Naive thymus-derived CD8-positive, alpha-beta T cell (primary cell): Measurements from ENCODE around the gene HES2. TPM values are rescaled to one million over a fixed set of nuclear protein-coding genes. Genes with fewer than 3 reads are reported as not detected.
"Not testable (repeated sequence)": the region's sequence is repeated elsewhere in the genome, so short reads cannot be mapped to it uniquely, and the experiment has no call there.

Source experiments
- ATAC-seq, 2 donors: fragments of 150-1000 bp; cut with Tn5 transposase in 1 of 2; sonication (Bioruptor Pico), chemical (Tn5 transposase) in 1 of 2; 1 replicate in 1 of 2; 2 replicates in 1 of 2; pipeline ENCODE4 v1.10.0; 2021; ENCODE audit warnings: mild to moderate bottlenecking in 2 of 2, moderate library complexity in 2 of 2
- POLR2A ChIA-PET: fragments of 350-600 bp; sonication (Branson Sonifier 250); formaldehyde crosslinking; loops from one replicate; lab custom pipeline; 2021; ENCODE audit warnings: antibody characterized with exemption; lab: Charles Lee
- DNase-seq, 10 donors: peaks; one replicate each; pipeline versions ENCODE4 v3.0.0 to v3.0.0-alpha.2; 2020 to 2022
- H3K27ac Mint-ChIP-seq, 10 donors: one replicate each; pipeline ENCODE4 v1.8.0; 2020 to 2022; ENCODE audit warnings: mild to moderate bottlenecking in 10 of 10, mixed read lengths in 10 of 10, moderate library complexity in 4 of 10, inconsistent platforms in 1 of 10
- H3K27me3 Mint-ChIP-seq, 5 donors: one replicate each; pipeline ENCODE4 v1.8.0; 2021 to 2022; ENCODE audit warnings: mixed read lengths in 5 of 5
- H3K36me3 Mint-ChIP-seq, 3 donors: one replicate each; pipeline ENCODE4 v1.8.0; 2020 to 2022; ENCODE audit warnings: mixed read lengths in 3 of 3, mild to moderate bottlenecking in 2 of 3, inconsistent platforms in 1 of 3
- H3K4me1 Mint-ChIP-seq, 4 donors: one replicate each; pipeline ENCODE4 v1.8.0; 2021 to 2022; ENCODE audit warnings: mixed read lengths in 4 of 4
- H3K4me3 Mint-ChIP-seq, 10 donors: one replicate each; pipeline ENCODE4 v1.8.0; 2020 to 2022; ENCODE audit warnings: mild to moderate bottlenecking in 10 of 10, mixed read lengths in 10 of 10, moderate library complexity in 6 of 10, inconsistent platforms in 1 of 10
- H3K9me3 Mint-ChIP-seq, 9 donors: one replicate each; pipeline ENCODE4 v1.8.0; 2020 to 2022; ENCODE audit warnings: mixed read lengths in 9 of 9, mild to moderate bottlenecking in 3 of 9, inconsistent platforms in 1 of 9, moderate library complexity in 1 of 9
- polyA plus RNA-seq, 3 donors: library from polyadenylated mRNA; unstranded; fragments of 300-500 nt; fragmentation: Illumina TruSeq; gene quantifications; one replicate each; pipeline ENCODE4 v1.2.3, GENCODE V29; 2021
- total RNA-seq, 8 experiments: library from RNA in 2 of 8; stranded (reverse) in 2 of 8; gene quantifications; one replicate each; pipeline ENCODE4 v1.2.3 and lab custom pipeline; 2021 to 2026

Gene HES2
- total and polyA plus RNA-seq, 5 experiments from 2014 or later: not detected

DNA sequence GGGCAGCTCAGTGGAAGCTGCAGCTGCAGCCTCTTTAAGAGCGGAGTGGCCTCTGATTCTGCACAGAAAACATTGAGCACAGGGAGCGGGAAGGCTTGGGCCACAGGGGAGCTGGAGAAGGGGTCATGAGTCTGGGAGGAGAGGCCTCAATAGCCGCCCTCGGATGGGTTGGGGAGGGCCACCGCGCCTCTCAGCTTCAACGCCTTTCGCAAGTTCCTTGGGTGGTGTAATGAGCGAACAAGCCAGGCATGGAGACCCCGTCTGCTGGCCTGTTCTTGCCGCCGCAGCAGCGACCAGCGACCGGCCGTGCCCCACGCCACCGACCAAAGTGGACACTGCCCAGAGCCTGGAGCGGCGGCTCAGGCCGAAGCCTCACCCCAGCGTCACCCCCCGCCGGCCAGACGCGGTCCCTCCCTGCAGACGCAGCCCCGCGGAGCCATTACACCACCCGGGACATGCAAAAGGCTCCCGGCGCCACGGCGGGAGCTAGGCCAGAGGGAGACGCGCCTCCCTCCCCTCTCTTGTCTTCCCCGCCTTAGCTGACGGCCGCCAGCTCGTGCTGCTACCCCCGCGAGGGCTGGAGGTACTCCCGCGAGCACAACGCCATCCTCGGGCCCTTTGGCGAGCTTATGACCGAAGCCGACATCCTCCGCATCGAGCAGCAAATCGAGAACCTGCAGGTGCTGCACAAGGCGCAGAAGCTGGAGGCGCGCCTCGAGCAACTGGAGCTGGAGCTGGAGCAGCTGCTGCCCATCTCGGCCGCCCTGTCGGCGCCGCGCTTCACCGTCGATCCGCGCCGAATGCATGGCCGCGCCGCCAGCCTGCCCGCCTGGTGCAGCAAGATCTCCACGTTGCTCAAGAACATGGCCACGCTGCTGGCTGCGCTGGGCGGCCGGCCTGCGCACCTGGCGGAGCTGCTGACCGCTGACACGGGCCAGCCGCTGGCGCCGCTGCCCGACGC is 34.5 kb upstream of the HES2 start:
- DNase-seq, ATAC-seq, H3K9me3 Mint-ChIP-seq: not testable (repeated sequence)
- POLR2A ChIA-PET: interaction anchor here (0.6 to 3.2 kb wide), 7 partner anchors 9 to 279 kb away, joined by 3 to 25 read pairs (median 5); partner anchors contain the start of gene TNFRSF25
- H3K27ac Mint-ChIP-seq: peak overlapping the region in 1 of 10 donors; percentile 75
- H3K27me3 Mint-ChIP-seq: peaks cover 13 to 69% (median 38%) of the 10 kb centered on the region in 5 donors
- H3K4me1 Mint-ChIP-seq: peaks cover 18 to 34% (median 22%) of the 10 kb centered on the region in 4 donors
- peak overlapping the region in 5 of 10 donors; percentile 10 to 59 (median 27) for H3K4me3 Mint-ChIP-seq
- peaks cover 0 to 14% (median 0%) of the 10 kb centered on the region in 3 donors for H3K36me3 Mint-ChIP-seq

DNA sequence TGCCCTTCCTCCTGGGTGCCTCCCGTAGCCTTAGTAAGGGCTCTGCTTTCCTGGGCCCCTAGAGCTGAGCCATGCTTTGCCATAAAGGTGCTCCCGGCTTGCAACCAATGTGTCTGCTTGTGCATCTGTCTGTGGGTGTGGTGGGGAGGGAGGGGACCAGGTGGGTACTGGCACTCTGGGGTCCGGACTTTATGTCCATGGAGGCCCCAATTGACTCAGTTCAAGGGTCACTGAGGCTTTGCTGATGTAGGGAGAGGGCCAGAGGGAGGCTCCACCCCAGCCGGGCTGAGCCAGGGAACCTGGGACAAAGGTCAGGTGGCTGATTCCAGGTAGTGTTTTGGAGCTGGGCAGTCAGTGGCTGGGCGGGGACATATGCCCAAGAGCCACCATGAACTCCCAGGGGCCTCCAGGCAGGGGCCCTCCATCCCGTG is 31.2 kb upstream of the HES2 start:
- Mint-ChIP-seq H3K27me3 (peaks cover 14 to 66% (median 37%) of the 10 kb centered on the region in 5 donors), H3K4me1 (peaks cover 16 to 32% (median 22%) of the 10 kb centered on the region in 4 donors), H3K27ac (no peak overlapping the region), H3K9me3 (no peaks in the 10 kb centered on the region), H3K4me3 (peak overlapping the region in 1 of 10 donors; percentile 14), H3K36me3 (peaks cover 0 to 8% (median 0%) of the 10 kb centered on the region in 3 donors)
- DNase-seq (no peak), ATAC-seq (no peak)
- POLR2A ChIA-PET: interaction anchor here (0.6 to 6.9 kb wide), 4 partner anchors 8 to 104 kb away, joined by 3 to 58 read pairs (median 7); partner anchors contain the start of genes NOL9 and TNFRSF25

DNA sequence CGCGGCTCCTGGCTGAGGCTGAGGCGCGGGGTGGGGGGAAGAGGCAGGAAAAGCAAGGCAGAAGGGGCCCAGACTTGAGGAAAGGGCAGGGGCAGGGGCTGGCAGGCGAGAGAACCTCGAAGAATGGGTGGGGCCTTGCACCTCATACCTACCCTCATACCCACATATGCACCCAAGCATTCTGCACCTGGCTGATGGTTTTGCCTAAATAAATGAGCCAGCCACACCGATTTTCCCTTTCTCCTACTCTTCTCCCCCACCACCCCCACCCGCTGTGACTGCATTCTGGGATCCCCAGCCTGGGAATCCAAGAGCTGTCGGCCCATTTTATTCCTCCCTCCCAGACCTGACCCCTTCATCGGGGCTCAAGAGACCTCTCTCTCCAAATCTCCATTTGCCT is 30.8 kb upstream of the HES2 start:
- H3K9me3 Mint-ChIP-seq, H3K4me3 Mint-ChIP-seq, ATAC-seq, H3K27ac Mint-ChIP-seq, DNase-seq, H3K36me3 Mint-ChIP-seq: not testable (repeated sequence)
- H3K27me3 Mint-ChIP-seq: peaks cover 14 to 67% (median 34%) of the 10 kb centered on the region in 5 donors
- H3K4me1 Mint-ChIP-seq: peaks cover 16 to 29% (median 19%) of the 10 kb centered on the region in 4 donors
- POLR2A ChIA-PET: interaction anchor here (0.6 to 6.9 kb wide), 6 partner anchors 9 to 104 kb away, joined by 3 to 58 read pairs (median 7); partner anchors contain the start of genes NOL9 and TNFRSF25

DNA sequence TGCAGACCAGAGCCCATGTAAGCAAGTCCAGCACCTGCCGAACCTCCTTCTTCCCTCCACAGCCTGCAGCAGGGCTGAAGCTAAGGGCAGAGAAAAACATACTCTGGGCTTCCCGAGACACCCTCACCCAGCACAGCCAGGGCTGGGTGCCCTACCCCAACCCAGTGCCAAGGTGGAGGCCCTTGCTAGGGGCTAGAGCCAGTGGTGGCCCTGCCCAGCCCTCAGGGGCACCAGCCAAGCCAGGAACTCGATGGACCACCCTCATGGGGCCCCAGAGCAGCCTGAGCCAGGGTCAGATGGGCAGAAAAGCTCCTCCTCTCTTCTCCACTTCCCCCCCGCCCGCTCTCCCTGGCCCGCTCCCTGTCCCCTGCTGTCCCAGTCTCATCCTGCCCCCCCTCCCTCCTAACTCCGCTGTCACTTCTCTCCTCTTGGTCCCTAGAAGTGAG is 30.3 kb upstream of the HES2 start:
- Mint-ChIP-seq H3K36me3 (peaks cover 0 to 8% (median 0%) of the 10 kb centered on the region in 3 donors), H3K9me3 (no peaks in the 10 kb centered on the region), H3K4me3 (peak overlapping the region in 5 of 10 donors; percentile 20 to 79 (median 58)), H3K27me3 (peaks cover 15 to 70% (median 36%) of the 10 kb centered on the region in 5 donors), H3K4me1 (peaks cover 17 to 30% (median 20%) of the 10 kb centered on the region in 4 donors), H3K27ac (no peak overlapping the region)
- ATAC-seq (no peak), DNase-seq (no peak)
- POLR2A ChIA-PET: interaction anchor here (0.9 to 6.9 kb wide), 6 partner anchors 9 to 30 kb away, joined by 3 to 58 read pairs (median 6); partner anchors contain the start of gene TNFRSF25

DNA sequence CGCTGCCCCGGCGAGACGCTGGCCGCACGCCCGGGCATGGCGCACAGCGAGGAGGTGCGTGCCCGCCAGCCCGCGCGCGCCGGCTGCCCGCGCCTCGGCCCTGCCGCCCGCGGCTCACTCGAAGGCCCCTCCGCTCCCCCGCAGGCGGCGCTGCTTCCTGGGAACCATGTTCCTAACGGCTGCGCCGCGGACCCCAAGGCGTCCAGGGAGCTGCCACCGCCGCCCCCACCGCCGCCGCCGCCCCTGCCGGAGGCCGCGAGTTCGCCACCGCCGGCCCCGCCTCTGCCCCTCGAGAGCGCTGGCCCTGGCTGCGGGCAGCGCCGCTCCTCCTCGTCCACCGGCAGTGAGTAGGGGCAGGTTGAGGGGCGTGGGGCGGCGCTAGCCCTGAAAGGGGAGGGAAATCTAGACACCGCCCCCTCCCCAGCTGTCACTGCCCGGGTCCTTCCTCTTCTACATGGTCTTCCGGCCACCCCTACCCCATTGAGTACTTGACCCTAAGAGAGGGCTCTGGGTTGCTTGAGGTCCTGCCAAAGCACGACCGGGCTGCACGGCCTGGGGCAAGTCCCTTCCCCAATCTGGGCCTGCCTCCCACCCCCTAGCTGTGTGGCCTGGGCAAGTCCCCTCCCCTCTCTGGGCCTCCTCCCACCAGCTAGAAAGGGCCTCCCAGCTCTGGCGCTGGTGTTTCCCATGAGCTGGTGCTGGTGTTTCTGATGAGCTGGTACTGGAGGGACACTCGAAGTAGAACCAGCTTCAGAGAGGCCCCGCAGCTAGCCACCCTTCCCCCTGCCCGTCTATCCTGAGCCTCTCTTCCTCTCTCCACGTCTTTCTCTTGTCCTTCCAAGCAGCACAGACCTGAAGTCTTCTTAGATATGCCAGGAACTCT is 29.3 kb upstream of the HES2 start:
- POLR2A ChIA-PET: interaction anchor here (0.5 to 6.9 kb wide), 9 partner anchors 10 to 183 kb away, joined by 3 to 58 read pairs (median 4); partner anchors contain the start of gene TNFRSF25
- Mint-ChIP-seq H3K4me1 (peaks cover 18 to 31% (median 25%) of the 10 kb centered on the region in 4 donors), H3K36me3 (peaks cover 0 to 8% (median 0%) of the 10 kb centered on the region in 3 donors), H3K27me3 (peaks cover 20 to 75% (median 37%) of the 10 kb centered on the region in 5 donors), H3K27ac (peak overlapping the region in 3 of 10 donors; percentile 24 to 60 (median 32)), H3K4me3 (peak overlapping the region; percentile 12 to 79 (median 60)), H3K9me3 (no peaks in the 10 kb centered on the region)
- ATAC-seq (peak; percentile 20 to 35), DNase-seq (peak in 1 of 10 donors; percentile 14)

DNA sequence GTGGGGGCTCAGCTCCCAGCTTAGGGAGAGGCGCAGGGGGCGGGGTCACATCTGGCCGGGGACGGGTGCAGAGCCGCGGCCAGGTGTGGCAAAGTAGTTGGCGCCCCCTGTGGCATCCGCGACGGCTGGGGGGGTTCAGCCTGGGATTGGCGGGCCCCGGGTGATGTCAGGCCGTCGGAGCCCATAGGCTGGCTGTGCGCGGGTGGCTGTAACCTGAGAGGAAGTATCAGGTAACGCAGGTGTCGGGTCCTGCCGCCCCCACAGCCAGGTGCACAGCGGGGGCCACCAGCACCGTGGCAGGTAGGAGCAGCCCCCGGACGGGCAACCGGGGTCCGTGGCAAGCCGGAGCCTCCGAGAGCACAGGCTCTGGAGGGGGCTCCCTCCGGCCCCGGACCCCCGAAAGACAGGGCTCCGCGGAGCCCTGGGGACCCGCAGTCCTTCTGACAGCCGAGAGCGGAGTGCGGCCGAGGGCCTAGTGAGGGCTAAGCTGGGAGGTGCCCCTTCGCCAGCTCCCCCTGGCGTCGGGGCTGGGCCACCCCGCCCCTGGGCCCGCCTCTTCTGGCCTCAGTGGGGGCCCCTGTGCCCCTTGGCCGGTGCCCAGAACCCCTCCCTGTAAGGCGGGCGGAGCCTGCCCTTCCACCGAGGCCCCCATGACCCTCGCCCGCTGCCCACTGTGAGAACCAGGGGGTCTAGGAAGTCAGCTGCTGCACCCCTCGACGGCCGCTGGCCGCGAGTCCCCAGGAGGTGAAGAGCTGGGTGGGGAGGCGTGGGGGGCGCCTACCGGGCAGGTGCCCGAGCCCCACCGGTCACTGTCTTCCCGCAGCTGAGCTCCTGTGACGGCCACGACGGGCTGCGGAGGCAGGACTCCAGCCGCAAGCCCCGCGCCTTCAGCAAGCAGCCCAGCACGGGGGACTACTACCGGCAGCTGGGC is 28.4 kb upstream of the HES2 start:
- Mint-ChIP-seq H3K4me3 (peak overlapping the region; percentile 36 to 77 (median 66)), H3K4me1 (peaks cover 13 to 26% (median 19%) of the 10 kb centered on the region in 4 donors), H3K36me3 (peaks cover 0 to 2% (median 0%) of the 10 kb centered on the region in 3 donors), H3K27ac (peak overlapping the region in 1 of 10 donors; percentile 34), H3K9me3 (no peaks in the 10 kb centered on the region), H3K27me3 (peaks cover 18 to 72% (median 30%) of the 10 kb centered on the region in 5 donors)
- DNase-seq (peak in 9 of 10 donors; percentile 33 to 82 (median 60)), ATAC-seq (peak; percentile 68 to 88)
- POLR2A ChIA-PET: interaction anchor here (0.6 to 6.9 kb wide), 5 partner anchors 11 to 208 kb away, joined by 3 to 58 read pairs (median 6); no protein-coding TSS in a partner anchor

DNA sequence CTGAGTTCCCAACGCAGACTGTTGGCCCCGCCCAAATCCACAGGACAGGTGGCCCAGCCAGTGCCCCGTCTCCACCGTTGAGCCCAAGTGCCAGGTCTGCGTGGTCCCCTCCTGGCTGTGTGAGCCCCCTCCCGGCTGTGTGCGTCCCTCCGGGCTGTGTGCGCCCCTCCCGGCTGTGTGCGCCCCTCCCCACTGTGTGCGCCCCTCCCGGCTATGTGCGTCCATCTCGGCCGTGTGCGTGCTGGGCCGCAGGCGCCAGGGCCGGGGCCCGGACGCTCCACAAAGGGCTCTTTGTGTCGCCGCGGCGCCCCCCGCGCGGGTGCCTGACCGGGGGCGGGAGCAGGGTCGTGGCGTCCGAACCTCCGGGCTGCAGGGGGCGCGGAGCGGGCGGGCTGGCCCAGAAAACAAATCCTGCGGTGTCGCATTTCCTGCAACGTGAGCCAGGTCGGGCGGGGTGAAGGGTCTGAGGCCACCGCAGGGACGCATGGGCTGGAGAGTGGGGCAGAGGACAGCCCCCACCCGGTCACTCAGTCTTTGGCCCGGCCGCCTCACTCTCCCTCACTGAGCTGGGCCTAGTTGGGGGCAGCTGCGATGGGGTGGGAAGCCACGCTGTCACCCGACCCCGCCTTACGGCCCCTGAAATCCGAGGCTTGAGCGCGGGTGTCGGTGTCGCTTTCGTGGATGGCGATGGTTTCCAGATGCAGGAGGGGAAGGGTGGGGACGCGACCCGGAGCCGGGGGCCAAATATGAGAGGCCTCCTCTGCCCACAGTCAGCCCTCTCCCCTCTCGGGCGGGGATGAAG is 27.5 kb upstream of the HES2 start:
- DNase-seq (peak in 1 of 10 donors; percentile 20), ATAC-seq (peak in 1 of 2 donors; percentile 14)
- Mint-ChIP-seq H3K4me3 (peak overlapping the region; percentile 36 to 77 (median 66)), H3K27me3 (peaks cover 18 to 67% (median 27%) of the 10 kb centered on the region in 5 donors), H3K27ac (no peak overlapping the region), H3K36me3 (no peaks in the 10 kb centered on the region), H3K9me3 (no peaks in the 10 kb centered on the region), H3K4me1 (peaks cover 13 to 26% (median 17%) of the 10 kb centered on the region in 4 donors)
- POLR2A ChIA-PET: interaction anchor here (1.3 to 6.9 kb wide), 2 partner anchors 12 to 19 kb away, joined by 6 to 58 read pairs; no protein-coding TSS in a partner anchor

DNA sequence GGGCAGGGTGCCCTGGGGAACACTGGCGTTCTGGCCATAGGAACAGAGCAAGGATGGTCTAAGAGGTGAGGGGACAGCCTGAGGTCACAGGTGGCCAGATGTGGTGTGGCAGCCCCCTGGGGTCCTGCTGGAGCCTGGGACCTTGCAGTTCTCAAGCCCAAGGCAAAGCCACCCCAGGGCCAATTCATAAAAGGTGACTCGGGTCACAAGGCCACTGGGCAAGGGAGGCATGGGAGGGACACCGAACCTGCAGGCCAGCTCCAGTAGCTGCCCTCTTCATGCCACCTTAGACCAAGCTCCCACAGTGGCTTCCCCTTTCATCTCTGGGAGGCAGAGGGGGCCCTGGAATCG is 26.9 kb upstream of the HES2 start:
- no peaks in the 10 kb centered on the region for H3K36me3 Mint-ChIP-seq
- peak overlapping the region in 7 of 10 donors; percentile 22 to 75 (median 42) for H3K4me3 Mint-ChIP-seq
- ATAC-seq (no peak), DNase-seq (no peak)
- no peaks in the 10 kb centered on the region for H3K9me3 Mint-ChIP-seq
- H3K27me3 Mint-ChIP-seq: peaks cover 18 to 69% (median 27%) of the 10 kb centered on the region in 5 donors
- H3K4me1 Mint-ChIP-seq: peaks cover 13 to 26% (median 17%) of the 10 kb centered on the region in 4 donors
- H3K27ac Mint-ChIP-seq: peak overlapping the region in 1 of 10 donors; percentile 83
- POLR2A ChIA-PET: interaction anchor here (0.9 to 6.9 kb wide), 3 partner anchors 13 to 20 kb away, joined by 3 to 58 read pairs (median 6); no protein-coding TSS in a partner anchor

DNA sequence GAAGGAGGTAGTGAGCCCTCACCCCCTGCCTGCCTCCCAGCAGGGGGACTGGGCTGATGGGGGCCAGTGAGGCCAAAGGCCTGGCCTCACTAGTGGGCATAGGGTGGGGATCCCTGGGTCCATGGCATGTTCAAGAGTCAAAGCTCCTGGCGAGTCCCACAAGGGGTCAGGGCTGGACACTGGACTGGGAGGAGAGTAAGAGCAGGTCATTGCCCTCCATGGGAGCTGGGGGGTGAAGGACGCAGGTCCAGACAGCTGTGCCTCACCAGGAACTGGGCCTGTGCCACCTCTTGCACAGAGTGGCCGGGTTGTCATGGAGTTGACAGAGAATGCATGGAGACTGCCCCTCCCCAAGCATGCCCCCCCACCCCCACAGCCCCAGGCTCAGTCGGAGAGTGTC is 26.2 kb upstream of the HES2 start:
- H3K27me3 Mint-ChIP-seq: peaks cover 18 to 71% (median 27%) of the 10 kb centered on the region in 5 donors
- ATAC-seq, DNase-seq, H3K36me3 Mint-ChIP-seq, H3K9me3 Mint-ChIP-seq, H3K27ac Mint-ChIP-seq: not testable (repeated sequence)
- H3K4me3 Mint-ChIP-seq: peak overlapping the region in 3 of 10 donors; percentile 59 to 74 (median 70)
- peaks cover 15 to 28% (median 19%) of the 10 kb centered on the region in 4 donors for H3K4me1 Mint-ChIP-seq
- POLR2A ChIA-PET: interaction anchor here (0.9 to 6.9 kb wide), 2 partner anchors 13 to 18 kb away, joined by 3 to 58 read pairs; no protein-coding TSS in a partner anchor
